GM18507 (cell line): Measurements from ENCODE around the gene OR8K3.

Experiments used
- DNase-seq: peaks from one replicate; pipeline ENCODE4 v3.0.0; 2011; ENCODE audit warnings: low read depth; ENCODE audit not compliant: insufficient read length; ENCODE audit errors: extremely low spot score
- FAIRE-seq: peaks from 2 replicates; lab custom pipeline; 2011; peaks lifted over from hg19 to GRCh38; lab: Jason Lieb, UNC

The OR8K3 gene

DNA sequence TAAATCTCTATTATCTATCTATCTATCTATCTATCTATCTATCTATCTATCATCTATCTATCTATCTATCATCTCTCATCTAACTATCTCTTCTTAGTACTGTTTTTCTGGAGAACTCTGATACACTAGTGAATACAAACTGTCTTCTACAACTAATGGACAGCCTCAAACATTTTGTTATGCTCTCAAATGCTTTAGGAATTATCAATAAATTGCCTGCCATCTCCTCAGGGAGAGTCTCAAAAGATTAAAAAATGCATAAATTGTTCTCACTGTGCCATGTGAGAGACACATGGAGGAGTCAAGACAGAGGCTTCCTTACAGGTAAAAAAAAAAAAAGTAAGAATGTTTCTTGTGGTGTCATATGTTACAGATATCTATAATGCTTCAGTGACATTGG is at the start of gene OR8K3:
Gene OR8K3 (plus strand): TSS at position 301 of the 400 bp plus-strand sequence. CDS start 3,163 bp downstream, outside the sequence.
- no peak for FAIRE-seq
- DNase-seq, result no peak

DNA sequence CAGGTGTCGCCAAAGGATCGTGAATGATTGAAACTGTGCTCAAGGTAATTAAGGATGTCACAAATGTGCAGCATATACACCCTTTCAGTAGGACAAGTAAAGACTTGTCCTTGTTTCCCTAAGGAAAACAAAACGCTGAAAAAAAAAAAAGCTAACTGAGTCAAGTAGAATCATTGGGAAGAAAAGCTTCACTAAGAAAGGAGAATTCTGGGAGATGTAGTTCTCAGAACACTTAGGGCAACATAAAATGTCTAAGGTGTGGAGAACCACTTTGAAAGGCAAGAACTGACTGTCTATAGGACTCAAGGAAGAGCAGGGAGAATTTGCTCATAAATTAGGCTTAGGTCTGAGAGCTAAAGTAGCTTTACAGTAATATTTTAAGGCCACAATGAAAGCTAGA is 43.9 kb upstream of the OR8K3 start:
- DNase-seq (no peak), FAIRE-seq (no peak)

DNA sequence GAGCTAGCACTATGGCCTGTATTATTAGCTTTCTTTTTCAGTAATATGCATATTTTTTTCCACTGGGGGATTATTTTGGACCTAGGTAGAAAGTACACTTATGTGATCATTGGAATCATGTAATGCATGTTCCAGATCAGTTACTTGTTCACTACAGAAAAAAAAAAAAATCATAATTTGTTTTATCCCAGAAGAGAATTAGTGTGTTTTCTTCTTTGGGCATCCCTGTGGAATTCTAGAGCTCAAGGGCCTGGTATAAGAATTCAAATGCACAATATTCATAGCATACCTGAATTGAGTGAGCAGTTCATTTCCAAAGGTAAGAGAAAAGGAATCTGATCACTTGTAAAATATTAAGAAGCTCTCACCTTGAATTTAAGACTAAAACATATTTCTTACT is 41.1 kb upstream of the OR8K3 start, which contains the start of gene OR5T1:
Gene OR5T1 (plus strand): TSS at position 301 of the 400 bp plus-strand sequence. CDS start 1,485 bp downstream, outside the sequence.
- no peak for FAIRE-seq
- DNase-seq, result no peak

DNA sequence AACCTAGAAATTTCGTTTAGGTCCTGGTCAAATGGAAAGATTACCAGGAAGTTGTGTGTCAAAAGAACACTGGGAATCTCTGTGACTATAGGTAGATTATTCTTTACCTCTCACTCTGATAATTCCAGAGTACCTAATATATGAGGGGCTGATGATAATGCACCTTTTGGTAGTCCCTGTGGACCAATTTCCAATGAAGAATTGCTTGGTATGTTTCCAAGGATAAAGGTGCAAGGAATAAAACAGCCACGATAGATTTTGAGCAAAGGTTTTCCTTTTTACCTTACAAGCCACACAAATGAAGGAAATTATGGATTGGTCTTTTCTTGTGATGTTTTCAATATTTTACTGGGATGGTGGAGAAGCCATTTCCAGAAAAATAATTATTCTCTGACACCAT is 22.8 kb upstream of the OR8K3 start, which contains the start of gene OR8H1:
Gene OR8H1 (minus strand): TSS at position 101 of the 400 bp plus-strand sequence. CDS start 1,192 bp downstream, outside the sequence.
- FAIRE-seq (no peak), DNase-seq (no peak)

DNA sequence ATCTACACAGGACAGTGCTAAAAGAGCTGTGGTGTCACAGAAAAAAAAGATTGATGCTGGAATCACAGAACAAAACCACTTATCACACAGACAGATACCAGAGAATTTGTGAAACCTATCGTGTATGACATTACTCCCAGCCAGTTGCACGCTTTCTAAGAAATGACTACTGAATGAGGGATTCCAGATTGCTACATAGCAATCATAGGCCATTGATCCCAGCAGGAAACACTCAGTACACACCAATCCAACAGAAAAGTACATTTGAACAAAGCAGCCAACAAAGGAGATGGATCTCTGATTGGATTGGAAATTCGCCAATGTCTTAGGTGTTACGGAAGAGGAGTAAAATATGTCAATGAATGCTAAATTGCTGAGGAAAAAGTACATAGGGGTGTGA is 18.0 kb upstream of the OR8K3 start:
- DNase-seq (no peak), FAIRE-seq (no peak)

DNA sequence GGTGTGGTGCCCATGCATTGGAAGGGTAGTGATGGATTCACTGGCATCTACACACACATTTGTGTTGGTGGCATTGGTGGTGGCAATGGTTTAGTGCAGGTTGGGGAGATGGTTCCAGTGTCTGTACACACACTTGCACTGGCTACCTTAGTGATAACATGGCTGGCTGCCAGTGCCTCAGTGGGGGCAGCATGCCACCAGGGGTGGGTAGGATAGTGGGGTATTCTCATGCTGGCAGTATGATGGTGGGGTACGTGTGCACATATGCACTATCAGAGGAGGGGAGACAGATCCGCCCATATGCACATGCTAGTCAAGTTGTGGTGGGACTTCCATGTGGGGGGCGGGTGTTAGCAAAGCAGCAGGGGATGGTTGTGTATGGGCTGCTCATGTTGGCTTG is 7.1 kb upstream of the OR8K3 start:
- DNase-seq (no peak), FAIRE-seq (no peak)

DNA sequence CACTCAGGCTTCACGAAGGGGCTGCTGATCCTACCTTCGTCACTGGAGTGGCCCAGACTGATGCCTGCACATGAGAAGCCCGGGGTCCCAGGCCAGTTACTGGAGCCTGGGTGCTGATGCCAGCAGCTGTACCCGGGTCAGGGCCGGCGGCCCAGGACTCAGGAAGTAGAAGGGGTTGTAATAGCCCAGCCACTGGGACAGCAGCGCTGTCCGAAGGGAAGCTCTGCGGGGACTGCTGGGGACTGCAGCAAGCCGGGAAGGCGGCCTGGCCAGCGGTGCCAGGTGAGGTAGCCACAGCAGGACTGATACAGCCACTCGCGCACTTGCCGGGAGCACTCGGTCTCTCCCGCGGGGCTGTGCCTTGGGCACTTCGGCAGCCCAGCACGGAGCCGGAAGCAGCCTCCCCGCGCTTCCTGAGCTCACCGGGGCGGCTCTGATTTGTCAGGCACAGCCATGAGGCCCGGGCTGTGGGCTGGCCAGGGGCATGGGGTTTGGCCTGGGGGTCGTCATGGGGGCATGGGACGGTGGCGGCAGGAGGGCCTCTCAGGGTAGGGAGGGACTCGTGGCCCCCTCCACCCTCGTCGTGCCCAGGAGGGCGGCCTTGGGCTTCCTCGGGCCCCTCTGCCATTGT is 17.0 kb downstream of the OR8K3 start:
- FAIRE-seq (no peak), DNase-seq (no peak)

DNA sequence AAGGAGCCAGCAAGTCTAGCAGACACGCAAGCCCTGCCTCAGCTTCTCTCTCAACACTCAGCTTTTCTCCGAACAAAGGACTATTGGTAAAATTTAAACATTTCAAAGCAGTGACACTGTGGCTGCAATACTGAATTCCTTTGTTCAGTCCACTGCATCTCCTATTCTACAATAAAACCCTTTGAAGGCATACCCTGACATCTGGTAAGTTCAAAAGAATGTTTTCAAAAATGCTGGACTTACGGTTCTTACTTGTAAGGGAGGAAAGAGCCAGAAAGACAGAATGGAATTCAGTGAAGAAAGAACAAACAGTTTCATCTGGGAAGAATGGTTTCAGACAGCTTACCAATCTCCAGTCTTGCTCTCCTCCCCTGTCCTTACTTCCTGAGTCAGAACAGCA is 18.2 kb downstream of the OR8K3 start:
- FAIRE-seq (no peak), DNase-seq (no peak)

DNA sequence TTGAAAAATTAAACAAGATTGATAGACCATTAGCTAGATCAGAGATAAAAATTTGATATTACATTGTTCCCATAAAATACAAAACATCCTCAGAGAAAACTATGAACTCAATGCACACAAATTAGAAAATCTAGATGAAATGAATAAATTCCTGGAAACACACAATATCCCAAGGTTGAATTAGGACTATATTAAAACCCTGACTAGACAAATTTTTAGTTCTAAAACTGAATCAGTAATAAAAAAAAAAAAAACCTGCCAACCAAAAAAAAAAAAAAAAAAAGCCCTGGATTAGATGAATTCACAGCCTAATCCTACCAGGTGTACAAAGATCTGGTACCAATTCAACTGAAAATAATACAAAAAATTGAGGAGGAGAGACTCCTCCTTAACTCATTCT is 25.3 kb downstream of the OR8K3 start:
- no peak for DNase-seq

DNA sequence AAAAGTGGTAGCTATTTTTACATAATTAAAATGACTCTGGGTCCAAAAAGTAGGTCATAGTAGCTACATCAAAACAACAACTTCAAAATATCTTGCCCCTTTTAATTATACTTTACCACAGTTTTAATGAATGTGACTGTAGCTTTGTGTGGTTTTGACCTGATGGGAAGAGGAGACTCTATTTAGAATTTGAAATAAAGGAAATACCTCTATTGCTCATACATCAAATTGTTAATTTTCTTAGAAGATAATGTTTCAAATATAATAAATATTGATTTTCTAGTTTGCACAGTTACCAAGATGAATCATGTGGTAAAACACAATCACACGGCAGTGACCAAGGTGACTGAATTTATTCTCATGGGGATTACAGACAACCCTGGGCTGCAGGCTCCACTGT is 30.8 kb downstream of the OR8K3 start, which contains the start of gene OR8K1:
Gene OR8K1 (plus strand): TSS at position 301 of the 400 bp plus-strand sequence. CDS start 0 bp downstream, at position 301.
- FAIRE-seq, result no peak
- no peak for DNase-seq

More for the DNA sequence above, 25.3 kb downstream of the OR8K3 start:
- no peak for FAIRE-seq

DNA sequence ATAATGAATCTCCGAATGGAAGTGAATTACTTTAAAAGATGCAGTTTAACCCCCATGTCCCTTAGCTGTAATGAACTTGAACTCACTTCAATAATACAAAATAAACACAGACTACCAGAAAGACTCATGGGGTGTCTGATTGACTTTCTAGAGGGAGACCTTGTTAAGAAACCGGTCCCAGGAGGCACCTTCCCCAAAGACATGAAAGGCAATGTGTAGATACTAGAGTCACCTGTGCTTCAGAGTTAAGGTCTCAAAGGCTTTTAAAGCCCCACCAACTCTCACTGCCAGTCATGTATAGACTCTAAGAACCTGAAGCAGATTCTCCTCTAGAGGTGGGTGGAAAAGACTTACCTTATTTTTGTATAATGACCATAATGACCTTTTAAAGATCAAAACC is 39.0 kb downstream of the OR8K3 start, which contains the start of gene OR8J1:
Gene OR8J1 (plus strand): TSS at position 301 of the 400 bp plus-strand sequence. CDS start 5,956 bp downstream, outside the sequence.
- FAIRE-seq (no peak), DNase-seq (no peak)
